Activated T-helper 1 cell treated with anti-CD3 and anti-CD28 coated beads, Interleukin-12 subunit alpha, Interleukin-12 subunit beta, Interleukin-2, Interleukin-4 antibody, amounts not matched to agents 30 ng/mL and 10 ng/mL and 1 ng/mL, durations not matched to agents 14 hours and 24 hours and 36 hours (primary cell): ENCODE results near the gene NRCAM. TPM values are rescaled to one million over a fixed set of nuclear protein-coding genes. Genes with fewer than 3 reads are reported as not detected.
"Not testable (repeated sequence)": the region's sequence is repeated elsewhere in the genome, so short reads cannot be mapped to it uniquely, and the experiment has no call there.

Source experiments
- DNase-seq: peaks from one replicate; pipeline ENCODE4 v3.0.0; 2021; ENCODE audit warnings: low spot score
- H3K27ac Mint-ChIP-seq: one replicate; pipeline ENCODE4 v1.8.0; 2021; ENCODE audit warnings: mild to moderate bottlenecking, mixed read lengths
- H3K27me3 Mint-ChIP-seq: one replicate; pipeline ENCODE4 v1.8.0; 2022; ENCODE audit warnings: mild to moderate bottlenecking, moderate library complexity, mixed read lengths; ENCODE audit not compliant: insufficient read depth
- H3K36me3 Mint-ChIP-seq: one replicate; pipeline ENCODE4 v1.8.0; 2021; ENCODE audit warnings: low read depth, mixed read lengths
- H3K4me1 Mint-ChIP-seq: one replicate; pipeline ENCODE4 v1.8.0; 2021; ENCODE audit warnings: low read depth, mixed read lengths
- H3K4me3 Mint-ChIP-seq: one replicate; pipeline ENCODE4 v1.8.0; 2021; ENCODE audit warnings: mild to moderate bottlenecking, moderate library complexity, mixed read lengths
- H3K9me3 Mint-ChIP-seq: one replicate; pipeline ENCODE4 v1.8.0; 2021; ENCODE audit warnings: mixed read lengths
- intact Hi-C: fragments of 100-400 bp; cut with micrococcal nuclease; formaldehyde crosslinking; loops from one replicate; pipeline ENCODE4 v1.15.1; 2024
- total RNA-seq: library from RNA; stranded (reverse); gene quantifications from 2 replicates; pipeline ENCODE4 v1.2.3, GENCODE V29; 2022

The NRCAM gene
- total RNA-seq, 1 donor from 2014 or later = 0.21 TPM

DNA sequence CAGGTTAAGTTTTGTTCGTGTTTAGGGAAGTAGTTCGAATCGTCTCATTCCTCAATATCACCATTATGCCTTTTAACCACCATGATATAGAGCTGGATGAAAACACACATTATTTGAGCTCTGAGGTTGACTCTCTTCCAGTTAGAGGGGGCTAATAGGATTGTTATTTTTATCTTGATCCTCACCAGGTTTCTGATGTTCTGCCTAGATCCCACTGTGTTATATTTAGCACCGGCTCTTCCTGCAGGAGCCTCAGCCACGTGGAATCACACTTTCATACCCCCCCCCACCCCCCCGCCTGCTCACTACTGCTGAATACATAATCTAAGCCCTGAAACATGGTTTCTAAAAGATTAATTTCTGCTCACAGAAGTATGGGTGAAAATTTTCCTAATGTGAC lies 88.3 kb downstream of the NRCAM start:
- intact Hi-C loops = no loop called here
- no peaks in the 10 kb centered on the region for H3K27me3 Mint-ChIP-seq
- no peaks in the 10 kb centered on the region for H3K9me3 Mint-ChIP-seq
- H3K4me3 Mint-ChIP-seq = no peak overlapping the region
- no peaks in the 10 kb centered on the region for H3K4me1 Mint-ChIP-seq
- H3K27ac Mint-ChIP-seq = no peak overlapping the region
- DNase-seq = no peak
- H3K36me3 Mint-ChIP-seq = no peaks in the 10 kb centered on the region

DNA sequence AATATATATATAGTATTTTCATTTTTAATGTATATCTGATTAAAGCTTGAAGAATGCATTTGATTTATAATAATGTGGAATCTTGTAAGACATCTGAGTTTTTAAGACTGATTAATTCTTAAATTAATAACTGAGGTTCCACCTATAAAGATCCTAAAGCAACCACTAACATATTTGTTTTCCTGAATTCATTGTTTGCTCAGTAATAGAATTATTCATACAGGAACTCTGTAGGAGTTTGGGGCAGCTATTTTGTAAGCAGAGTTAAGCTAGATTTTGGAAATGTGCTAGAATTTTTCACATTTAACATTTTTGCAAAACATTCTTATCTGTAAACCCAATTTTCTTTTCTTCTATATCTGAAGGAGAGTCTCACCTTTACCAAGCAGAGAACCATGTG lies 88.9 kb downstream of the NRCAM start:
- no peak overlapping the region for H3K4me3 Mint-ChIP-seq
- no peaks in the 10 kb centered on the region for H3K9me3 Mint-ChIP-seq
- no peaks in the 10 kb centered on the region for H3K27me3 Mint-ChIP-seq
- intact Hi-C loops = no loop called here
- no peak overlapping the region for H3K27ac Mint-ChIP-seq
- no peaks in the 10 kb centered on the region for H3K4me1 Mint-ChIP-seq
- no peak for DNase-seq
- H3K36me3 Mint-ChIP-seq = no peaks in the 10 kb centered on the region

DNA sequence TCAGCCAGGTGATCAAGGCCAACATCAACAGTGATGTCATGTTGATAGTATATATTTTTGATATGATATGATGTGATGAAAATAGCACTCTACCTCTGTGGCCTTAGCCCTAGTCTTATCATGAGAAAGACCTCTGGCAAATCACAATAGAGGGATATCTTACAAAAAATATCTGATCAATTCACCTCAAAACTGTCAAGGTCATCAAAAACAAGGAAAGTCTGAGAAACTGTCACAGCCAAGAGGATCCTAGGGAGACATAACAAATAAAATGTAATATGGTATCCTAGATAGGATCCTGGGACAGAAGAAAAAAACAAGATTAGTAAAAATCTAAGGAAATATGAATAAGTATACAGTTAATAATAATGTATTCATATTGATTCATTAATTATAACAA lies 92.6 kb downstream of the NRCAM start:
- H3K36me3 Mint-ChIP-seq = no peaks in the 10 kb centered on the region
- no peaks in the 10 kb centered on the region for H3K27me3 Mint-ChIP-seq
- no peak overlapping the region for H3K4me3 Mint-ChIP-seq
- H3K27ac Mint-ChIP-seq = no peak overlapping the region
- no peaks in the 10 kb centered on the region for H3K9me3 Mint-ChIP-seq
- H3K4me1 Mint-ChIP-seq = no peaks in the 10 kb centered on the region
- no peak for DNase-seq
- intact Hi-C loops = no loop called here

DNA sequence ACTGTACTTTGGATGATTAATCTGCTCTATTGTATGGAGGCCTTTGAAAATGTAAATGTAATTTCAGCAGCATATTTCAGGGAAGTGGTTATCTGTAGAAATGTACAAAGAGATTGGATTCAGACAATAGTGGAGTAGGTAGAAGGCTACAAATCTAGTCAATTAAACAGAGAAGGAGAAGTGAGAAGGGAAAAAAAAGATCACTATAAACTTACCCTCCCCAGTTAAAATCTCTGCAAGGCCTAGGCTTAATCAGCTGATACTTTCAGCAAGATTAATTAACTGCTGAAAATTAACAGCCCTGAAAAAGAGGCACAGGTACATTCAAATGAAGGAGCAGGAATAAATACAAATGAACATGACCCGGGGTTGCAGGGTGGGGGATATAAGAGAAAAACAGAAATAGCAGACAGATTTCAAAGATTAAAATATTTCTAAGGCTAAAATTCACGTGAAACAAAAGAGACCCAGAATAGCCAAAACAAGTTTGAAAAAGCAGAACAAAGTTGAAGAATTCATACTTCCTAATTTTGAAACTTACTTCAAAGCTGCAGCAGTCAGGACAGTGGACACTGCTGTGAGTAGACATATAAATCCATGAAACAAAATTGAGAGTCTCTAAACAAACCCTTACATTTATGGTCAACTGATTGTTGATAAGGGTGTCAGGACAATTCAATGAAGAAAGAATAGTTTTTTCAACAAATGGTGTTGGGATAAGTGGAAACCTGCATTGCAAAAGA lies 96.0 kb downstream of the NRCAM start:
- intact Hi-C loops = no loop called here
- H3K27ac Mint-ChIP-seq = no peak overlapping the region
- H3K27me3 Mint-ChIP-seq = peaks cover 2% of the 10 kb centered on the region
- no peak overlapping the region for H3K4me3 Mint-ChIP-seq
- H3K9me3 Mint-ChIP-seq = no peaks in the 10 kb centered on the region
- no peaks in the 10 kb centered on the region for H3K4me1 Mint-ChIP-seq
- no peak for DNase-seq
- H3K36me3 Mint-ChIP-seq = no peaks in the 10 kb centered on the region

DNA sequence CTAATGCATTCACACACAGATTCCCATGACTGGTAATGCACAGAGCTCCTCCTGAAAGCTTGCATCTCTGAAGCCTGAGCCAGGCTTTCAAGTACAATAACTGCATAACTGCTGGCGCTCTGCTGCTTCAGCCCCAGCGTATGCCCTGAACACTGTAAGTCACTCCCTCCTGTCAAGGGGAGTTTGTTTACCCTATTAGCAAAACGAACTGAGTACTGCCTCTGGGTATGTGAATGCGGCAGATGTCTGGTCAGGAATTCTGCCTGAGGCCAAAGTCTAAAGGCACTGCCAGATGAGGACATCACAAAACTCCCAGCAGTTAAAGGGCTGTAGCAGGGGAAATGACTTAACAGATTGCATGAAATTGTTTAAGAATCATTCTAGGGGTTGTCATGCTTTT lies 97.7 kb downstream of the NRCAM start:
- H3K27ac Mint-ChIP-seq = no peak overlapping the region
- H3K27me3 Mint-ChIP-seq = peaks cover 2% of the 10 kb centered on the region
- H3K36me3 Mint-ChIP-seq = no peaks in the 10 kb centered on the region
- no peak for DNase-seq
- no peaks in the 10 kb centered on the region for H3K4me1 Mint-ChIP-seq
- intact Hi-C loops = no loop called here
- no peak overlapping the region for H3K4me3 Mint-ChIP-seq
- H3K9me3 Mint-ChIP-seq = no peaks in the 10 kb centered on the region

DNA sequence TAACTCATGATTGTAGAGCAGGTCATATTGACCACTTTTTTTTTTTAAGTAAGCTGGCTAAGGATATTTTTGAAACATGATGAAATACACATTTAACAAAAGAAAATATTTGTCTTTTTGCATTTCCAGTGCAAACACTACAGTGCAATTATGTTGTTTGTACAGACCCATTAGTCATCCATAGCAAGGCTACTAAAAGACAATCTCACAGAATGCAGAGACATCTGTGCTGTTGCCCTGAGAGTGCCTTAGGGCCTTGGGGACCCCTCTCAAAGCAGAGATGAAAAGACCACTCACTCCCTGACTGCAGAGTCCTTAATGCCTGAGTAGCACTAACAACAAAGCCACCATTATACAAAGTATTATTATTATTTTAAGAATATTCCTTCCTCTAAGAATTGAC lies 104.5 kb downstream of the NRCAM start:
- no peaks in the 10 kb centered on the region for H3K4me1 Mint-ChIP-seq
- H3K27ac Mint-ChIP-seq = no peak overlapping the region
- intact Hi-C loops = no loop called here
- H3K9me3 Mint-ChIP-seq = no peaks in the 10 kb centered on the region
- no peaks in the 10 kb centered on the region for H3K36me3 Mint-ChIP-seq
- DNase-seq = no peak
- H3K27me3 Mint-ChIP-seq = peaks cover 3% of the 10 kb centered on the region
- no peak overlapping the region for H3K4me3 Mint-ChIP-seq

DNA sequence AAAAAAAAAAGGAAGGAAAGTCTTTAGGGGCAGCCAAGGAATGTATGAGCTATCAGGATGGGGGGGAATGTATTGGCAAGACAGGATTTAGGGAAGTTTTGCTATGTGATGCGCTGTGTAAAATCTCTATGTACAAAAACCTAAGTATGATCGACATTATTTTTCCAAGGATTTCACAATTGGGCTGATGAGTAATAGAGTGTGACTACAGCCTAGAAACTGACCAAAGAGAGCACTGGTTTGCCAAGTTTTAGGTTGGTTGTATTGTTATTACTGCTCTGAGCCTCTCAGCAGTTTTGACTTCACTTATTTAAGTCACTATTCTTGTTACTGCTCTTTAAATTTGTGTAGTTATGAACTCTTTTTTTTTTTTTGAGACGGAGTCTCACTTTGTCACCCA lies 107.3 kb downstream of the NRCAM start:
- Mint-ChIP-seq H3K27ac (no peak overlapping the region), H3K27me3 (peaks cover 3% of the 10 kb centered on the region), H3K36me3 (no peaks in the 10 kb centered on the region), H3K4me1 (no peaks in the 10 kb centered on the region), H3K9me3 (no peaks in the 10 kb centered on the region), H3K4me3 (no peak overlapping the region)
- intact Hi-C loops = no loop called here
- DNase-seq = no peak

DNA sequence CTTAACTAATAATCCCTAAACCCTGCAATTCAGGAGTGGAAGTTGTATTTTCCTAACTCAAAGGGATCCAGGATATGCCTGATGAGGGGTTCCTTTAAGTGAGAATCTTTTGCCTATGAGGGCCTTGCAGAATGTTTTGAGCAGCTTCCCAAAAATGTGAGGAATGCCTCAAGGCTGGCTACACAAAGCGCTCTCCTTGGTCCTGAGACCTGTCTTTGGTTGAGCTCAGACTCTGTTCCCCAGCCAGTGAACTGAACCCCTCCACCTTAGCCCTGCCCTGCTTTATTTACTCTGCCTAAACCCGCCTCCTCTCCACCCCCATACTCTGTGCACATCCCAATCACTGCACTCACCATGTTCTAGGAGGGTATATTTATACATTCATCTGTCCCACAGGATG lies 108.6 kb downstream of the NRCAM start:
- Mint-ChIP-seq H3K4me3 (no peak overlapping the region), H3K9me3 (no peaks in the 10 kb centered on the region), H3K4me1 (no peaks in the 10 kb centered on the region), H3K27ac (no peak overlapping the region), H3K36me3 (no peaks in the 10 kb centered on the region), H3K27me3 (no peaks in the 10 kb centered on the region)
- no peak for DNase-seq
- intact Hi-C loops = no loop called here

DNA sequence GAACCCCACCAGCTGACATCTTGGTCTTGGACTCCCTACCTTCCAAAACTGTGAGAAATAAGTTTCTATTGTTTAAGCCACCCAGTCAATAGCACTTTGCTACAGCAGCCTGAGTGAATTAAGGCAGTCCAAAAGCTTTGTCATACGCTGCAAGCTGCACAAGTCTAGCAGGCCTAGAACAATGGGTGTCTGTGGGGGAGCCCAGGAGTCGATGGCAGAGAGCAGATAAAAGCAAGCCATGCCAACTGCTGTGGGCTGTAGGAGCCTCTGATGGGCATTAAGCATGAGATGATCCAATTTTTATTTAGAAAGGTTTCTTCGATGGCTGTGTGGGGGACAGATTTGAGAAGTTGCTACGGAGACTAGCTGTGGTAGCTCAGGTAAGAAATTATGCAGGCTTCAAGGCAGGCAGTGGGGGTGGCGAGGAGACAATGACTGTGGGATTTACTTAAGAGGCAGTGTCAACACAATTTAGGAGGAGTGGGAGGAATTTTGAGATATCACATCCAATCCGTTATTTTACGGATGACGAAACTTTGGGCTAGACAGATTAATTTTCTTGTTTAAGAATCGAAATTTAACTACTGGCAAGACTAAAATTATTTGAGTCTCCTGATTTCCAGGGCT lies 110.4 kb downstream of the NRCAM start:
- Mint-ChIP-seq H3K4me1 (no peaks in the 10 kb centered on the region), H3K27me3 (no peaks in the 10 kb centered on the region), H3K36me3 (no peaks in the 10 kb centered on the region), H3K9me3 (no peaks in the 10 kb centered on the region), H3K27ac (no peak overlapping the region), H3K4me3 (no peak overlapping the region)
- no peak for DNase-seq
- intact Hi-C loops = no loop called here

DNA sequence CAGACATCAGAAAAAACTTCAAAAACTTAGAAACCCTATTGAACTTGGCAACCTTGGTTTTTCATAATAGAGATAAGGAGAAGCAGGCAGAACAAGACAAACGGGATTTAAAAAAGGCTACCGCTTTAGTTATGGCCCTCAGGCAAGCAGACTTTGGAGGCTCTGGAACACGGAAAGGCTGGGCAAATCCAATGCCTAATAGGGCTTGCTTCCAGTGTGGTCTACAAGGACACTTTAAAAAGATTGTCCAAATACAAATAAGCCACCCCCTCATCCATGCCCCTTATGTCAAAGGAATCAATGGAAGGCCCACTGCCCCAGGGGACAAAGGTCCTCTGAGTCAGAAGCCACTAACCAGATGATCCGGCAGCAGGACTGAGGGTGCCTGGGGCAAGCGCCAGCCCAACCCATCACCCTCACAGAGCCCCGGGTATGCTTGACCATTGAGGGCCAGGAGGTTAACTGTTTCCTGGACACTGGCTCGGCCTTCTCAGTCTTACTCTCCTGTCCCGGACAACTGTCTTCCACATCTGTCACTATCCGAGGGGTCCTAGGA lies 115.3 kb downstream of the NRCAM start:
- no peak overlapping the region for H3K27ac Mint-ChIP-seq
- no peaks in the 10 kb centered on the region for H3K27me3 Mint-ChIP-seq
- intact Hi-C loops = no loop called here
- DNase-seq = no peak
- no peaks in the 10 kb centered on the region for H3K36me3 Mint-ChIP-seq
- no peaks in the 10 kb centered on the region for H3K9me3 Mint-ChIP-seq
- no peaks in the 10 kb centered on the region for H3K4me1 Mint-ChIP-seq
- H3K4me3 Mint-ChIP-seq = no peak overlapping the region

DNA sequence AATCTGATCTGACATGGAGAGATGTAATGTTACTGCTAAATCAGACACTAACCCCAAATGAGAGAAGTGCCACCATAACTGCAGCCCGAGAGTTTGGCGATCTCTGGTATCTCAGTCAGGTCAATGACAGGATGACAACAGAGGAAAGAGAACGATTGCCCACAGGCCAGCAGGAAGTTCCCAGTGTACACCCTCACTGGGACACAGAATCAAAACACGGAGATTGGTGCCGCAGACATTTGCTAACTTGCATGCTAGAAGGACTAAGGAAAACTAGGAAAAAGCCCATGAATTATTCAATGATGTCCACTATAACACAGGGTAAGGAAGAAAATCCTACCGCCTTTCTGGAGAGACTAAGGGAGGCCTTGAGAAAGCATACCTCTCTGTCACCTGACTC lies 115.8 kb downstream of the NRCAM start:
- not testable (repeated sequence) for DNase-seq, H3K36me3 Mint-ChIP-seq

DNA sequence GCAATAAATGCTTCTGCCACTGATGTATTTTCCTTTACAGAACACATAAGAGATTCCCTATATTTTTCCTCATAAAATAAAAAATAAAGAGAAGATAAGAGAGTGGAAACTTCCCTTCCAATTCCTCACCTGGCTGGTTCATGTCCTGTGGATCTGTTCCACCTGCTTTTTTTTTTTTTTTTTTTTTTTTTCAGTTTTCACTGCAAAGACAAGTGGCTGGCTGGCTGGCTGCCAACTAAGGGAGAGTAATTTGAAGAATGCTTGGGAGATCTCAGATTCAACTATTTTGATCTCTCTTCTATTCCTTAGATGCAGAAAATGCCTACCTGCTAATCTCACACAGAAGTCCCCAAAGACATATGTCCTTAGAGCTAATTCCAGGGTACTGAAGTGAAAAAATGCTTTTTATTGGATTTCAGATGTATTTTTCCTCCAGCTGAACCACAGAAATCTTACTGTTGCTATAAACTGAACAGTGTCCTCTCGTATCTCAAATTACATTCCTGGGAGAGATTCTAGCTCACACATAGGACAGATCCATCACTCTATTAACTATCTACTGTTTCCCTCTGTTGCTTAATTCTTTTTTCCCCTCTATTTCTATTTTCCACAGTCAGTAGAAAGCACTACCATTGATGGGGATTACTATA lies 120.8 kb downstream of the NRCAM start:
- H3K4me1 Mint-ChIP-seq = no peaks in the 10 kb centered on the region
- no peaks in the 10 kb centered on the region for H3K9me3 Mint-ChIP-seq
- intact Hi-C loops = no loop called here
- no peaks in the 10 kb centered on the region for H3K27me3 Mint-ChIP-seq
- DNase-seq = no peak
- H3K4me3 Mint-ChIP-seq = no peak overlapping the region
- no peaks in the 10 kb centered on the region for H3K36me3 Mint-ChIP-seq
- no peak overlapping the region for H3K27ac Mint-ChIP-seq

More for the DNA sequence above, 115.8 kb downstream of the NRCAM start:
- intact Hi-C loops, H3K27ac Mint-ChIP-seq, H3K4me3 Mint-ChIP-seq, H3K9me3 Mint-ChIP-seq, H3K27me3 Mint-ChIP-seq, H3K4me1 Mint-ChIP-seq: not testable (repeated sequence)

DNA sequence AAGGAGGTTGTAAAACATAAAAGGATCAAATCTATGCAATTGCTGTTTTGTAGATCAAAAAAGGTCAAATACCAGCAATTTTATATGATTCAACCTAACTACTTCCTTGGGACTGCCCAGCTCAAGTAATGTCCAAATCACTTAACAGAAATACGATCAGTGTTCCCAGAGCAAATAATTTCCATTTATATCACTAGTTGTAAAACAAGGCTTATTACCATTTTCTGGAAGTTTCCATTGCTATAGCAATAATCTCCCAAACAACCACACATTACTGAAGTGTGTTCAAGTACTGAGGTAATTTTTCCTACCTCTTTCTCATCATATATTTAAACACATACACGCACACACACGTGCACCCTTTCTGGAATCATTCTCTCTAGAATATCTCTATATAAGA lies 123.3 kb downstream of the NRCAM start:
- no peak for DNase-seq
- H3K4me1 Mint-ChIP-seq = no peaks in the 10 kb centered on the region
- intact Hi-C loops = no loop called here
- H3K27ac Mint-ChIP-seq = no peak overlapping the region
- H3K9me3 Mint-ChIP-seq = no peaks in the 10 kb centered on the region
- H3K27me3 Mint-ChIP-seq = no peaks in the 10 kb centered on the region
- no peaks in the 10 kb centered on the region for H3K36me3 Mint-ChIP-seq
- no peak overlapping the region for H3K4me3 Mint-ChIP-seq
